Endodermal cell (in vitro differentiated cells): ENCODE measurements around the gene C17orf107. TPM values are rescaled to one million over a fixed set of nuclear protein-coding genes. Genes with fewer than 3 reads are reported as not detected.

ENCODE experiments used
- DNase-seq: peaks from one replicate; pipeline ENCODE4 v3.0.0-alpha.2; 2017
- H3K27ac ChIP-seq: 2 replicates; pipeline ENCODE4 v1.5.1; 2013; ENCODE audit warnings: mild to moderate bottlenecking, low read depth, low read length, moderate library complexity
- H3K27me3 ChIP-seq: 2 replicates; pipeline ENCODE4 v1.6.1; 2013; ENCODE audit warnings: mild to moderate bottlenecking, low read length, moderate library complexity; ENCODE audit not compliant: insufficient read depth, control insufficient read depth, poor library complexity, severe bottlenecking
- H3K36me3 ChIP-seq: 2 replicates; pipeline ENCODE4 v1.7.0; 2013; ENCODE audit warnings: mild to moderate bottlenecking, low read length, moderate library complexity; ENCODE audit not compliant: control insufficient read depth, insufficient read depth
- H3K4me1 ChIP-seq: one replicate; pipeline ENCODE4 v1.7.0; 2013; ENCODE audit warnings: low read length; ENCODE audit not compliant: control insufficient read depth, insufficient read depth
- H3K4me3 ChIP-seq: 2 replicates; pipeline ENCODE4 v1.5.1; 2013; ENCODE audit warnings: mild to moderate bottlenecking, low read length, moderate library complexity
- H3K9ac ChIP-seq: 2 replicates; pipeline ENCODE4 v1.6.1; 2013; ENCODE audit warnings: mild to moderate bottlenecking, low read length, moderate library complexity; ENCODE audit not compliant: poor library complexity, severe bottlenecking; ENCODE audit errors: extremely low read depth
- H3K9me3 ChIP-seq: 2 replicates; pipeline ENCODE4 v1.6.1; 2013; ENCODE audit warnings: mild to moderate bottlenecking, low read length, moderate library complexity; ENCODE audit not compliant: control insufficient read depth
- H3K27ac Mint-ChIP-seq: 2 replicates; pipeline ENCODE4 v1.8.0; 2020; ENCODE audit warnings: mixed read lengths
- H3K27me3 Mint-ChIP-seq: 2 replicates; pipeline ENCODE4 v1.8.0; 2021; ENCODE audit warnings: mild to moderate bottlenecking, mixed read lengths; ENCODE audit not compliant: insufficient read depth
- H3K36me3 Mint-ChIP-seq: 2 replicates; pipeline ENCODE4 v1.8.0; 2020; ENCODE audit warnings: low read depth, mixed read lengths
- H3K4me1 Mint-ChIP-seq: 2 replicates; pipeline ENCODE4 v1.8.0; 2020; ENCODE audit warnings: mixed read lengths
- H3K4me3 Mint-ChIP-seq: 2 replicates; pipeline ENCODE4 v1.8.0; 2020; ENCODE audit warnings: mild to moderate bottlenecking, moderate library complexity, mixed read lengths
- H3K9me3 Mint-ChIP-seq: 2 replicates; pipeline ENCODE4 v1.8.0; 2020; ENCODE audit warnings: mild to moderate bottlenecking, mixed read lengths
- WGBS, 2 experiments: methylation state at CpG; one replicate each; pipeline versions ENCODE4 v1.1.5 to v1.1.7; 2013; ENCODE audit warnings: missing lambda C conversion rate in 2 of 2, mixed read lengths in 1 of 2; ENCODE audit not compliant: insufficient coverage in 1 of 2, insufficient read length in 1 of 2; 5-methylcytosine and 5-hydroxymethylcytosine counted together
- total RNA-seq, 2 donors: library from RNA; stranded (reverse); fragmentation: NEBNext Ultra II Directional in 1 of 2; extraction: Animal tissue kit (Norgen Biotek cat#: 25700) in 1 of 2; gene quantifications; 2 replicates in 1 of 2; 3 replicates in 1 of 2; pipeline ENCODE4 v1.2.1, GENCODE V29; 2021
- TF ChIP-seq, protein P1 (sequence below): fragments of 200-600 bp; sonication (generic); conservative IDR thresholded peaks from 2 replicates; pipeline ENCODE4 v1.5.0; 2021; ENCODE audit warnings: antibody characterized with exemption, mild to moderate bottlenecking

The C17orf107 gene
- total RNA-seq, 2 donors from 2014 or later: 0.82 to 4.8 TPM

DNA sequence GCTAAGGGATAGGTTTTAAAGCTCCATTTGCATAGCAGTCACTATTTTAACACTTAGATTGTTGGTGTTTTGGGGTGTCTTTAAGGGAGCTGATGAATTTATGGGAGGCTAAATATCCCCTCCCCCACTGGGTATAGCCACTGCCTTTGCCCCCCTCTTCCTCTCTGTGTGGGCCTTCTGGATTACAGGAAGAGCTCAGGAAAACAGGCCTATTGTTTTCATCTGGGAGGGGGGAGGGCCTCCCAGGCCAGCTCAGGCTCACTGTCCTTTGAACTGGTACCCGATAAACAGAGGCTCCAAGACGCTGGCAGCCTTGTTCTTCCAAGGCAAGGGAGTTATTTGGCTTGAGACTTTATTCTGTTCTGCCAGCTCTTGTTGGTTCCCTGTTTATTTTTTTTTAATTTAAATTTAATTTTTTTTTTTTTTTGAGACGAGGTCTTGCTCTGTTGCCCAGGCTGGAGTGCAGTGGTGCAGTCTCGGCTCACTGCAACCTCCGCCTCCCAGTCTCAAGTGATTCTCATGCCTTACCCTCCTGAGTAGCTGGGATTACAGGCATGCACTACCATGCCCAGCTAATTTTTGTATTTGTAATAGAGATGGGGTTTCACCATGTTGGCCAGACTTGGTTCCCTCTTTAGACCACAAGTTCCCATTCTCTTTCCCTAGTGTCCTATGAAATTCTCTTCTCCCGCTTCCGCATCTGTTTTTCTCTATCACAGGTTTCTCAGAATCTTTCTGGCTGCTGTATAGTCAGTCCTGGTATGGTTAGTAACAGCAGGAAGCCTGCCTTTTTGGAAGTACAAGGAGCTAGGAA, 41.1 kb upstream of the C17orf107 start:
- H3K9ac ChIP-seq: no peak overlapping the region
- peak overlapping the region; percentile 24 for H3K27ac ChIP-seq

DNA sequence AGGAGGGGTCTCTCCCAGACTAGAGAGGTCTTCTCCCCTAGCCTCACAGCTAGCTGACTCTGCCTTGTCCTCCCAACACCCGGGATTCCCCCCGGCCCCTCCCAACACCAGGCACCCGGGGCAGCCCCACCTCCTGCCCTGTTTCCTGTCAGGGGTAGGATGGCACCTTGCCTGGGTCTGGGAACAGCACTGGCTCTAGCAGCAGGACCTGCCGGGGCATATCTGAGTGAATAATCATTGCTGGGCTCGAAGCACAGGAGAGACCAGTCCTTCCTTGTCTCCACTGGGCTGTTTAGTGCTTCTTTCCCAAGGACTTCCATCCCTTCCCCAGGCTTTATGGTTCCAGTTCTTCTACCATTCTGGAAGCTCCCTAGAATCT, 40.5 kb upstream of the C17orf107 start:
- no peak overlapping the region for H3K4me3 Mint-ChIP-seq
- Histone ChIP-seq H3K27me3 (no peaks in the 10 kb centered on the region), H3K27ac (peak overlapping the region; percentile 24), H3K36me3 (peaks cover 7% of the 10 kb centered on the region), H3K9ac (no peak overlapping the region), H3K9me3 (no peaks in the 10 kb centered on the region), H3K4me1 (peaks cover 11% of the 10 kb centered on the region), H3K4me3 (no peak overlapping the region)
- H3K27me3 Mint-ChIP-seq: no peaks in the 10 kb centered on the region
- H3K36me3 Mint-ChIP-seq: peaks cover 15% of the 10 kb centered on the region
- WGBS, 2 experiments: 27 to 44% methylated on average over 5 of the region's 5 CpGs
- peak; percentile 79 for DNase-seq
- TF ChIP-seq, protein P1, sequence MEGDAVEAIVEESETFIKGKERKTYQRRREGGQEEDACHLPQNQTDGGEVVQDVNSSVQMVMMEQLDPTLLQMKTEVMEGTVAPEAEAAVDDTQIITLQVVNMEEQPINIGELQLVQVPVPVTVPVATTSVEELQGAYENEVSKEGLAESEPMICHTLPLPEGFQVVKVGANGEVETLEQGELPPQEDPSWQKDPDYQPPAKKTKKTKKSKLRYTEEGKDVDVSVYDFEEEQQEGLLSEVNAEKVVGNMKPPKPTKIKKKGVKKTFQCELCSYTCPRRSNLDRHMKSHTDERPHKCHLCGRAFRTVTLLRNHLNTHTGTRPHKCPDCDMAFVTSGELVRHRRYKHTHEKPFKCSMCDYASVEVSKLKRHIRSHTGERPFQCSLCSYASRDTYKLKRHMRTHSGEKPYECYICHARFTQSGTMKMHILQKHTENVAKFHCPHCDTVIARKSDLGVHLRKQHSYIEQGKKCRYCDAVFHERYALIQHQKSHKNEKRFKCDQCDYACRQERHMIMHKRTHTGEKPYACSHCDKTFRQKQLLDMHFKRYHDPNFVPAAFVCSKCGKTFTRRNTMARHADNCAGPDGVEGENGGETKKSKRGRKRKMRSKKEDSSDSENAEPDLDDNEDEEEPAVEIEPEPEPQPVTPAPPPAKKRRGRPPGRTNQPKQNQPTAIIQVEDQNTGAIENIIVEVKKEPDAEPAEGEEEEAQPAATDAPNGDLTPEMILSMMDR: no peak
- no peaks in the 10 kb centered on the region for H3K9me3 Mint-ChIP-seq
- peaks cover 50% of the 10 kb centered on the region for H3K4me1 Mint-ChIP-seq
- H3K27ac Mint-ChIP-seq: peak overlapping the region; percentile 49

More for the DNA sequence above, 41.1 kb upstream of the C17orf107 start:
- Mint-ChIP-seq H3K4me3 (no peak overlapping the region), H3K27me3 (no peaks in the 10 kb centered on the region), H3K4me1 (peaks cover 54% of the 10 kb centered on the region), H3K9me3 (no peaks in the 10 kb centered on the region), H3K27ac (peak overlapping the region; percentile 49), H3K36me3 (peaks cover 15% of the 10 kb centered on the region)
- 59 to 73% methylated on average over 3 to 7 of the region's 7 CpGs for WGBS, 2 experiments
- Histone ChIP-seq H3K4me1 (peaks cover 11% of the 10 kb centered on the region), H3K9me3 (no peaks in the 10 kb centered on the region), H3K4me3 (no peak overlapping the region), H3K27me3 (no peaks in the 10 kb centered on the region), H3K36me3 (peaks cover 7% of the 10 kb centered on the region)
- TF ChIP-seq, protein P1: no peak
- DNase-seq: peak; percentile 66

DNA sequence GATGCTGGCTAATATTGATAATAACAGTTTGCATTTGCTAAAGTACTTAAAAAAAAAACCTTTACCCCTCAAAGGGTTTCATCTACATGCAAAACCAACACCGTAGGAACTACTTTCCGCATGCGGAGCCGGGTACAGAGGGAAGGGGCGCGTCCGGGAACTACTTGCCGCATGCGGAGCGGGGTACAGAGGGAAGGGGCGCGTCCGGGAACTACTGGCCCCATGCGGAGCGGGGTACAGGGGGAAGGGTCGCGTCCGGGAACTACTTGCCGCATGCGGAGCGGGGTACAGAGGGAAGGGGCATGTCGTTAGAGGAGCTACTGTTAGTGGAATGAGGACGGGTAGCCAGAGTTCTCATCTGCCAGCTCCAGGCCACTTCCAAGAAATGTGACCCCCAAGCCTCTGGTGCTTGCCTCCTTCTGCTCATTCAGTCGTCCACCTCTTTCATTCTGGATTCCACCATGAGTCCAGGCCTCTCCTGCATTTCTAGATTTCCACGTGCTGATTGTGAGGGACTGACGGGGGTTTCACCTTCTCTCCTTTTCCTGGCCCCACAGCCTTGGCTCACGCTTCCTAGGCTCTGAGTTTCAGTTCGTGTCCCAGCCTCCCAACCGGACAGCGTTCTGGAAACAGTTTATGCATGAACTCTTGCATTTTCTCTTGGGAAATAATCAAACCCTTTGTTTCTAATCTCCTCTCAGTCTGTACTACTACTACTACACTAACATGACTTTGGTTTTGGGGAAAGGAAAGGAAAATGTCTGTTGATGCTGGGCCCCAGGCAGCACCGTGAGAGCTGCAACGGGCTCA, 39.3 kb upstream of the C17orf107 start:
- TF ChIP-seq, protein P1: no peak
- Mint-ChIP-seq H3K4me3 (no peak overlapping the region), H3K9me3 (no peaks in the 10 kb centered on the region), H3K27ac (peak overlapping the region; percentile 57), H3K4me1 (peaks cover 43% of the 10 kb centered on the region), H3K36me3 (peaks cover 10% of the 10 kb centered on the region), H3K27me3 (no peaks in the 10 kb centered on the region)
- Histone ChIP-seq H3K27ac (no peak overlapping the region), H3K27me3 (no peaks in the 10 kb centered on the region), H3K4me3 (no peak overlapping the region), H3K4me1 (peaks cover 11% of the 10 kb centered on the region), H3K36me3 (peaks cover 7% of the 10 kb centered on the region), H3K9me3 (no peaks in the 10 kb centered on the region), H3K9ac (no peak overlapping the region)
- DNase-seq: no peak
- WGBS, 2 experiments: 83 to 88% methylated on average over 27 to 32 of the region's 32 CpGs
